GM18909 (cell line): ENCODE results near the gene NPTXR.
A peak's percentile ranks its signal among the peaks of the same experiment; 100 is the strongest.
"Not testable (repeated sequence)": the region's sequence is repeated elsewhere in the genome, so short reads cannot be mapped to it uniquely, and the experiment has no call there.

ENCODE experiments used
- ATAC-seq: cut with Tn5 transposase; IDR thresholded peaks from one replicate; pipeline ENCODE4 v1.9.1; 2021; ENCODE audit warnings: mild to moderate bottlenecking; ENCODE audit not compliant: unreplicated experiment, poor library complexity

The NPTXR gene

DNA sequence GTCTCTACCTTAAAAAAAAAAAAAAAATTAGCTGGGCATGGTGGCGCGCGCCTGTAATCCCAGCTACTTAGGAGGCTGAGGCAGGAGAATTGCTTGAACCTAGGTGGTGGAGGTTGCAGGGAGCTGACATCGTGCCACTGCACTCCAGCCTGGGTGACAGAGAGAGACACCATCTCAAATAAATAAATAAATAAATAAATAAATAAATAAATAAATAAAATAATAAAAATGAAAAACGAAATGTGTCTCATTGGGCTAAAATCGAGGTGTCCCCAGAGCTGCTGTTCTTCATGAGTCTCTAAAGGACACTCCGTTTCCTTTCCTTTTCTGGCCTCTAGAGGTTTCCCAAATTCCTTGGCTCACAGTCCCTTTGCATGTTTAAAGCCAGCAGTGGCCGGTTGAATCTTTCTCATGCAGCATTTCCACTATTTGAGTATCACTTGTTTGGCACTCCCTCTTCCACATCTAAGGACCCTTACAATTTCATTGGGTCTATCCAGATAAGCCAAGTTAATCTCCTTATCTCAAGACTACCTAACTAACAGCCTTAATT is 38.7 kb downstream of the NPTXR start:
- ATAC-seq, result not testable (repeated sequence)

DNA sequence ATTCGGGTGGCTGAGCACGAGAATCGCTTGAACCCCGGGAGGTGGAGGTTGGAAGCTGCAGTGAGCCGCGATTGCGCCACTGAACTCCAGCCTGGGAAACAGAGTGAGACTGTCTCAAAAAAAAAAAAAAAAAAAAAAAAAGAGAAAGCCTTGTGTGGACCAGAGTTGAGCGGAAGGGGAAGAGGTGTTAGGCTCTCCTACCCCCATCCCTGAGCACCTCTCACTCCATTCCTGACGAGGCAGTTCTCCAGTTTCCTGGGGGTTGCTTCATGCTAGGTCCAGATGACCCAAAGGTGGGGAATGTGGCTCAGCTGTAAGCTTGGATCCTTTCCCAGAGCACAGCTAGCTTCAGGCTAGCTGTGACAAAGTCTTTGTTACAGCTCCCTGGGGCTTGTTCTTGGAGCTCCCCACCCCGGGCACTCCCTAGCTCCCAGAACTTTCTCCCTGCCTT is 41.1 kb downstream of the NPTXR start:
- ATAC-seq, result no peak

DNA sequence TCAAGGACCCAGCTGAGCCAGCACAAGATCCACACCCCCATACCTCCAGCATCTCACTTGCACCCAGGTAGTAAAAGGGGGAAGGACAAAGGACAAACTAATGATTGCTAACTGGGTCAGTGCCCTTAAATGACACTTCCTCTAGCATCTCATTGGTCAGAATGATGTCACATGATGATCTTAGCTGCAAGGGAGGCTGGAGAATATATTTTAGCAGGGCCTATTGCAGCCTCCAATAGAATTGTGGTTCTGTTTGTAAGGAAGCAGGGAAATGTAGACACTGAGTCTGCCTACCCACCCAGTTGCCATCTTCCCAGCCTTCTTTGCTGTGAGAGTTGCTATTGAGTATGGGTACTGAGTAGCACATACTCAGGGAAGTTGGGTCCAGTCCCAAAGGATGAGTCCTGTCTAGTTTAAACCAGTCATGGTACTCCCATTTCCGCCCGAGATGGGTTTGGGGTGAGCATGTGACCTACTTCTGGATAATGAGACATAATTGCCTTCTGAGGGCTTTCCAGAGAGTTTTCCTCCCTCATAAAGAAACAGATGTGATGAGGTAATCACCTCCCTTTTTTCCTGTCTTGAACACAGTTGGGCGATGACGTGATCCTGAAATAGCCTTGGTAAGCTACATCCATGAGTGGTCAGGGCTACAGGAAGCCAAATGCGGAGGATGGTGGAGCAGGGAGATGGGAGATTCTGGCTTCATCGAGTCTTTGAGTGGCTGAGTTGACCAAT is 44.4 kb downstream of the NPTXR start:
- no peak for ATAC-seq

DNA sequence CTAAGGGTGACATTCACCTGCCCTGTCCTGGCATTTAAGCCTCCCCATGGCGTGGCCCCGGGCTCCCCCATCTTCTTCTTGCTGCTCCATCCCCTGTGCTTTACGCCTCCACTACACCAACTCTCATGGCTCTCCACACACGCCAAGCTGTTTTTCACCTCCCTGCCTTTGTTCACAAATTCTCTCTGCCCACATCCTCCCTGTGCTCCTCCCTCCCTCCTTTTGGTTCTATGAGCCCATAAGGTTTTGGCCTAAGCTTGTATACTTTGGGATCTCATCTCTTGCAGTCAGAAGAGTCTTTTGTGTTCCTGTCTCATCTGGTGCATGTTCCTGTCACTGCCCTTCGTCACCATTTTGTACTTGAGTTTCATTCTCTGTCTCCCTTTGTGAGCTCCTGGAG is 45.3 kb downstream of the NPTXR start:
- no peak for ATAC-seq

DNA sequence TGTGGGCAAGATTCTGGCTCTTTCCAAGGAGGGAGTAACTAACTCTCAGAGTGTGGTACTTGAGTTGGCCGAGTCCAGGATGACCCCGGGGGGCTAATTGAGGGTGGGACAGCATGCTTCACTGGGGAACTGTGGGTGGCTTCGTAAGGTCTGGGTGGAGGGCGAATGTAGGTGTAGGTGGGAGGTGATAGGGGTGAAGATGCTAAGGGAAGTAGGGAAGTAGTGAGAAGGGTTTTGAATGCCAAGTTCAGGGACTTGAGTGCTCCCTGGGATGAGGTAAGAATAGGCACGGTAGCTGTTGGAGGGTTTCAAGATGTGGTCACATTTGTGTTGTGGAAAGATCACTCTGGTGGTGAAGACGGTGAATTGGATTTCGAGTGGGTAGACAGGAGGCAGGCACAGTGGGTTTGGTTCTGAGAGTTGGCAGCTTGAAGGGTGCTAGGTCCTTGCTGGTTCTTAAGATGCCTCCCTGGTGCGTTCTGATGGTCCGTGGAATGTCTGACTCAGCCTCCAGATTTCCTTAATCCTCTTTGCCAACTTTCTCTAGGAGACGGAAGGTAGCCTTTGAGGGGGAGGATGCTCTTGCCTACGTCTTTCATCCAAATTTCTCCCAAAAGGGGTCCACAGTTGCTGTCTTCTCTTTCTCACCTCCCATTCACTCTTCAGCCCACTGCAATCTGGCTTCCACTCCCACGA is 47.4 kb downstream of the NPTXR start:
- ATAC-seq, result no peak

DNA sequence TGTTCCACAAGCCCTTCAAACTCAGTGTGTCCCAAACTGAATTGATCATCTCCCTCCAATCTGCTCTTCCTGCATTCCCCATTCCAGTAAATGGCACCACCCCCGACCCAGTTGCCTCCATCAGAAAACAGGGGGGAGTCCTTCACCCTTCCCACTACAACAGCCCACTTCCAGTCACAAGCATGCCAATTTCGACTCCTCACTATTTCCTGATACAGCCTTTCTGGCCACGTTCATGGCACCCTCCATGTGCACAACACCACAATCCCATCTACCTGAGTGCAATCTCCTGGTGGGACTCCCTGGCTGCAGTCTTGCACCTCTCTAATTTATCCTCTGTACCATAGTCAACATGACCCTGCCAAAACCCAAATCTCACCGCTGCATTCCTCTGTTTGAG is 48.3 kb downstream of the NPTXR start:
- ATAC-seq, result no peak

DNA sequence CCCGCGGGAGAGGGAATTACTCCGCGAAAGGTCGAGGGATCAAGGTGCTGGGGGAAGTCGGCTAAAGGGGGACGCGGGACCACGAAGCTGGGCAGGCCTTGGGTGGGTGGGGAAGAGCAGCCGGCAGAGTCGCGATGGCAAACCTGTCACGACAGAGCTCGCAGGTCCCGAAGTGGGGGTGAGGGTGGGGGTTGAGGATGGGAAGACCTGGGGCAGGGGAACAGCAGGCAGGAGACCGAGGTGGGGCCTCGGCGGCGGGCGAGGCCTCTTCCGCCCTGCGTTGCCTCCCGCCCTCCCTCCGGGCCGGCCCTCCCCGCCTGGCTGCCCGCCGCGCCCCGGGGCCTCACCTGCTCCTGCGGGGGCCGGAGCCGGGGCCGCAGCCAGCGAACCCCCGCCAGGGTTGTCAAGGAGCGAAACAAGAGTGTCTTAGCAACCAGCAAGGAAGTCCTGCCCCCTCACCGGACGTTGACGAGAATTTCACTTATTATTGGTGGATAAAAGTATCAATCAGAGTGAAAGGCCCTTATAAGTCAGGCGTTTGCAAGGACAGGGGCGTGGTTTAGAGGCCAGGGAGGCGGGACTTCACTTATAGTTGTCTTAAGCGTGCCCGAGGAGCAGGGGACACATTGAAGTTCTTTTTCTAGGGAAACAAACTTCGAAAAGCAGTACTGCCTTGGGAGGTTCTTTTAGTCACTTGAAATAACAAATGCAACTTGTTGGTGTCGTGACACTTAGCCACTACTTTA is 49.9 kb downstream of the NPTXR start, which contains the start of gene DNAL4:
TSS of gene DNAL4 (minus strand) at position 423 of the 746 bp plus-strand sequence. CDS start 11,412 bp downstream, outside the sequence.
- peak; percentile 93 for ATAC-seq

DNA sequence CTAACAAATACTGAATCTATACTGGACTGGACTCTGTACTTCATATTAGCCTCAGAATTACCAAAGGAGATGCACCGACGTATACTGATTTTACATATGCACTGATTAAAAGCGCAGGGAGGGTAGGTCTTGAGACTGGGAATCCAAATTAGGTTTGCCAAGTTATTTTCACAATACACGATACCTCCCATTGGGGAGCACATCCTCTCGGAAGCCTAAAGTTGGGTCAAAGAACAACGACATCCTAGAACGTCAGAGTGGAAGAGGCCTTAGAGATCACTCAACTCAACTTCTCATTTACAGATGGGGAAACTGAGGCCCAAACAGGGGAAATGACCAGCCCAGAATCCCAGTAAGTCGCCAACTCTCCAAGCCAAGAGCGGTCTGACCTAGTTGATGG is 50.5 kb downstream of the NPTXR start:
- no peak for ATAC-seq

DNA sequence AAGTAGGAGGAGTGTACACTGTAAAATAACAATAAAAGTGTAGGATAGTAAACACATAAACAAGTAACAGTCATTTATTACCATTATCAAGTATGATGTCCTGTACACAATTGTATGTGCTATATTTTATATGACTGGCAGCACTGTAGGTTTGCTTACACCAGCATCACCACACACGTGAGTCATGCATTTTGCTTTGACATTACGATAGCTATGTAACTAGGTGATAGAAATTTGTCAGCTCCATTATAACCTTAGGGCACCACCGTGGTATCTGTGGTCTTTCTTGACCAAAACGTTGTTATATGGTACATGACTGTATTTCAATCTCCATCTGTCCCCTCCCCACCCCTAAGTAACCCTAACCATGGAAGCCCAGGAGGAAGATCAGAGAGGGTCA is 51.0 kb downstream of the NPTXR start:
- ATAC-seq, result no peak

DNA sequence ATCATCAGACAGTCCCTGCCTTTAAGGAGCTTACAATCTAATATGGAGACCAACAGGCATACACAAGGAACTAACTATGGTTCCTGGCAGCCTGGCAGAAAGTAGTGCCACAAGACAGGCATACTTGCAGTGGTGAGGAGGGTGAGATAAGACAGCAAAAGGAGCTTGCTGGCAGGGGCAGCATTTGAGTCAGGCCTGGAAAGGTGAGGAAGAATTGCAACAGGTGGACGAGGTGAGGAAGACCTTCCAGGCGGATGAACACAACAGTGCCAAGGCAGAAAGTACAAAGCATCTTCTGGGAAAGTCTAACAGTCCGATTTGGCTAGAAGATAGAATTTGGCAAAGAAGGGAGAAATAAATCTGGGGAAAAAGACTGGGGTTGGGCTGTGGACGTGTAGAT is 54.2 kb downstream of the NPTXR start:
- no peak for ATAC-seq

DNA sequence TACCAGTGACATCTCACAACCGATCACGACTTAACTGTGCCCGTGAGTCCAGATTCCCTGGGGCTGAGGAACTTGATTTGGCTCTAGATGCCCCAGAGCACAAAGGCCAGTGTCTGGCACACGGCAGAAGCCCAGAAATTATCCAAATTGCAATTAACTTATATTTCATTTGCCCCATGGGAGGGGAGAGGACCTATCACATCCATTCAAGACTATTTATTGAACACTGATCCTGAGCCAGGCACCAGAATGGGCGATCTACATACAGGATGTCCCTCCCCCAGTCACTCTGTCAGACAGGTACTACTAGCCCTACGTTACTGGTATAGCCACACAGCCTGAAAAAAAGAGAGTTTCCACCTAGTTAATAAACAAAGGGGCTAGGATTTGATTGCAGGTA is 55.0 kb downstream of the NPTXR start:
- no peak for ATAC-seq

DNA sequence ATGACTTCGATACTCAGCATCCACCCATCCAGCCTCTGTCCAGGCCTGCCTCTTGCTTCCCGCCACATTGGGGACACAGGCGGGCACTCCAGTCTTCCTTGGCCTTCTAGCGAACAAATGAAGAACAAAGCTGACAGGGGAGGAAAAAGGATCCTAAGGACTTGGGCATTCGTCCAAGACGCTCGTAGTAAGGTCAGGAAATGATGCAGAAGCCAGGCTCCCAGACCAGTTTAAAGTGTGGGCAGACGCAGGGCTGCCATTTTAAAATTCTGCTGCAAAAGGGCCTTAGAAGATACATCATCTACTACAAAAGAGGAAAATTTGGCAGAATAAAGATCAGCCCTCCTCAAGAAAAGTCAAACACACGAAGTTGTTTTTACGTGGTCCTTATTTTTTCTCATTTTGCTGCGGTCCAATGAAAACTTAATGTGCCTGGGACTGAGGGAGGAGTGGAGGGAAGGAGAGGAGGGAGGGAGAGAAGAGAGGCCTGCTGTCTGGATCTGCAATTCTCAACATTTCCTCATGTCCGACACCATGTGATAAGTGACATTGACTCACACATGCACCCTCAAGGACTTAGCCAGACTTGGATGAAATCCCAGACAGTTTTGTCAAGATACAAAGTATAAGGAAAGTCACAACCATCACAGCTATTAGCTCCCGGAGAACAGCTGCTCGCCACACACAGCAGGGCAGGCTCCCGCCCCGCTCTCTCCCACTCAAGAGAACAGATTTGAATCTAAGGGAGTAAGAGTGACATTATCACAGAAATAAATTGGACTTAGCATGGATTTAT is 55.6 kb downstream of the NPTXR start:
- ATAC-seq, result no peak

DNA sequence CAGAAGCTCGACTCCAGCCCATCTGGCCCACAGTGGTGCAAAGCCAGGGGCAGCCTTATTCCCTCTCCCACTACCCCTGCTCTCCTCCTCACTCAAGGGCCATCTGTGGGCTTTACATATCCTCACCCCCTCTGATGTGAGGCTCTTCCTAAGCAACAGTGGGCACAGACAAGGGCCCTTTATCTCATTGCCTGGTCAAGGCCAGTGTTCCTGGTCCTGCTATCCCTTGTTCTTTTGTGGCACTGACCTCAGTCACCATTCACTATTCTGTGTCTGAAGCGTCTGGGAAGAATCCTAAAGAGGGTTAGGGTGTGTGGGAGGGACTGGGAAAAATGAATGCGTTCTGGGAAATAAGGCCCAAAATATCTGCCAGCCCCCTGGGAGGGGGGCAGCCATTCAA is 57.2 kb downstream of the NPTXR start:
- ATAC-seq, result no peak

DNA sequence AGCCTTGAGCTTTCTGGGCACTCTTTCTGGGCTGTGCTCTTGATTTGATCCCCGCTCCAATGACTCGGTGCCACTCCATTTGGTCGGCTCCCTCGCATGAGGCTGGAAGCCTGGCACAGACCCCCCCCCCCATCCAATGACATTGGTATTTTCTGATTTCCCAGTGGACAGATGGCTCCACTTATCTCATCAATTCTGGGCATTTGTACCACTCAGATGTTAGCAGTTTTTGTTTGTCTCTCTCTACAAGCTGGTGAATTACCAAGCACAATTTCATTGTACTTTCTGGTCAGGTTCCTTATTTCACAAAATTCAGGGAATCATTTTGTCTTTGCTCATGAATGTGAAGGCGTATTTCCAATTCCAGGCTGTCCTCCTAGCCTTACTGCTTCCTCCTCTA is 59.0 kb downstream of the NPTXR start:
- no peak for ATAC-seq

DNA sequence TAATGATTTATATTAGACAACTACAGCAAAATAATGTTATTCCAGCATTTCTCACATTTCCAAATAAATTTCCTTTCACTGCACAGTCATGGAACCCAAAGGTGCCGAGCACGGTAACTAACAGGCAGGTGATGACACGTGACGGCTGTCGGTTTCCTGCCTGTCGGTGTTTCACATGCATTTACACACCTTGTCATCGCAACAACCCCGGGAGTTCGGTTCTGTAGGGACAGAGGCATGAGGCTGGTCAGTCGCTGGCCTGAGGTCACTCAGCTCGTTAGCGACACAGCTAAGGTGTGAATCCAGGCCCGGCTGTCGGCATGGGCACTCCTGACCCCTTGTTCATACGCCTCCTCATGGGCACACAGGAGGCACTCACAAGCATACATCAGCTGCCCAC is 59.8 kb downstream of the NPTXR start:
- no peak for ATAC-seq

DNA sequence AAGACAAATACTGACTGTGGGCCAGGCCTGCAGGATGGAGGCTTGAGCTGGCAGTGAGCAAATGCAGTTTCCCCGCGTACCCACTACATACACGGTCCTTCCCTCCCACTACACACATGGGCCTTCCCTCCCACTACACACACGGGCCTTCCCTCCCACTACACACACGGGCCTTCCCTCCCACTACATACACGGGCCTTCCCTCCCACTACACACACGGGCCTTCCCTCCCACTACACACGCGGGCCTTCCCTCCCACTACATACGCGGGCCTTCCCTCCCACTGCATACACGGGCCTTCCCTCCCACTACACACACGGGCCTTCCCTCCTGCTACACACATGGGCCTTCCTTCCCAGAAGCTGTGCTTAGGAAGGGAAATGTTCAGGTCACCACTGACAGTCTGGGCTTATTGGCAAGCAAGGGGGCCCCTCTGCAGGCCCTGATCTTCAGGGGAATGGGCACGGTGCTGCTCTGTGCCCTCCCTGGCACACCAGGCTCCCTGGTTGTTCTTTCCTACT is 60.7 kb downstream of the NPTXR start:
- no peak for ATAC-seq

DNA sequence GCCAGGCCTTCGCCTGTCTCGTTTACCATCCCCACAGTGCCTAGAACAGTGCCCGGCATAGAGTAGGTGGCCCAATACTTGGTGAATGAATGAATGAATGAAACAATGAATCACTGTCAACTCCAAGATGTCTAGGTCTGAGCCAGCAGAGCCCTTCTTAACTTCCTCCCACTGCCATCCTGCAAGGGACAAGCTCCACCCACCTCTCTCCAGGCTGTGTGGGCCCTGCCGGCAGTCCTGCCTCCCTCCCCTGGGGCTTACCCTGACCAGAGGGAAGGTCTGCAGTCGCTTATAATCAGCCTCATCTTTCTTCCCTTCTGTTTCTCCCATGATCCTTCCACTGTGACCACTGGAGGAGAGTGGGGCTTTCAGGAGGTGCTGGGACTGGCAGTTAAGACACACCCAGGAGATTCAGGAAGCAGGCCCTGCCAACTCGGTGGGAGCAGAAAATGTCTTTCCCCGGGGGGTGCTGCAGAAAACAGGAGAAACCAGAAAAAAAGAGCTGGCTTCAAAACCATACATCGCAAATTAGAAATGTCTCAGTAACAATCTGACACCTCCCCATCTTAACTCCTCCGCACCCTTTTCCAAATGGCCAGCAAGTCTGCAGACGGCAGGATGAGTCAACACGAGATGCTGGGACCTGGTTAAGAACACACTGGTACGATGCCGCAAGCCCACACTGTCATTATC is 61.3 kb downstream of the NPTXR start:
- ATAC-seq, result no peak

DNA sequence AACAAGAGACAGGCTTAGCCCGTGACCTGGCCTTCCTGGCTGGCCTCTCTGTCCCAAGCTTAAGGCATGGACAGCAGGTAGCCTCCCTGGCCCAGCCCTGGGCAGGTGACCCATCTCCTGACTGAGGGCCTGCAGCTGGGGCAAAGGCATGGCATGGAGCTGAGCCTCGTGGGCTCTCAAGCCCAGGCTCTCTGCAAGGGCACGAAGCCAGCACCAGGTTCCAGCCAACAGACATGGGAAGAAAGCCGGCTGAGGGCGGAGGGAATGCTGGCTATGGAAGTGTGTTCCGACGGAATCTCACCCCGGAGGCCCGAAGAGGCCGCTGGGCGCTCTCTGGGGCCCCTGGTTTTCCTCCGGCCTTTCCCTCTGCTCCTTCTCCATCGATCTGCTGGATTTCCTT is 62.8 kb downstream of the NPTXR start:
- no peak for ATAC-seq

DNA sequence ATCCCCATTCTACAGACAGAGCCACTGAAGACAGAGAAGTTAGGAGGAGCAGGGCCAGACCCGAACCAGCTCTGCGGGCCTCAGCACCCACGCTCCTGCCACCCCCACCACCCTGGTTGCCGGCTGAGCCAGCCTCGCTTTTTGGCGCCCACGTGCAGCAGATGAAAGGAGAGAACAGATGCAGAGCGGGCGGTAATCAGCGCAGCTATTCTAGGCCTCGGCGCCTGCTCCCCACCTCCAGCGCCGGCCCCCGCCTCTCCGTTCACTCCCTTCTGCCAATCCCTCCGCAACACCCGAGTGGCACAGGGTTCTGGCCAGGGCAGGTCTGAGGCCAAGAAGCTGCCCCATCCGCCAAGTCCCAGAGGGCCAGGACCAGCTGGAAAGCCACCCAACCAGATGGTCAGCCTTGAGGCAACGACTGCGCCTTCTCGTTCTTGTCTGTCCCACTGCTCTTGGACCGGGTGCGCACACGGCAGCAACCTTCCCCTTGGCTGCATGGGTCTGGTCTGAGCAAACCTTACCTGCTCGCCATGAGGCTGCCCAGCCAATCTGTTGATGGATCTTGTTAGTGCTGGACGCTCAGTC is 66.6 kb downstream of the NPTXR start:
- no peak for ATAC-seq
